GM12892 (cell line): ENCODE measurements around the gene PIWIL4.

Experiments
- POLR2A ChIP-seq: IDR thresholded peaks from 2 replicates; pipeline ENCODE4 v1.6.1; 2011; ENCODE audit warnings: low read depth, low read length, control low read depth
- POLR2AphosphoS5 ChIP-seq: IDR thresholded peaks from 2 replicates; pipeline ENCODE4 v1.6.1; 2011; ENCODE audit warnings: low read depth, low read length, control low read depth

DNA sequence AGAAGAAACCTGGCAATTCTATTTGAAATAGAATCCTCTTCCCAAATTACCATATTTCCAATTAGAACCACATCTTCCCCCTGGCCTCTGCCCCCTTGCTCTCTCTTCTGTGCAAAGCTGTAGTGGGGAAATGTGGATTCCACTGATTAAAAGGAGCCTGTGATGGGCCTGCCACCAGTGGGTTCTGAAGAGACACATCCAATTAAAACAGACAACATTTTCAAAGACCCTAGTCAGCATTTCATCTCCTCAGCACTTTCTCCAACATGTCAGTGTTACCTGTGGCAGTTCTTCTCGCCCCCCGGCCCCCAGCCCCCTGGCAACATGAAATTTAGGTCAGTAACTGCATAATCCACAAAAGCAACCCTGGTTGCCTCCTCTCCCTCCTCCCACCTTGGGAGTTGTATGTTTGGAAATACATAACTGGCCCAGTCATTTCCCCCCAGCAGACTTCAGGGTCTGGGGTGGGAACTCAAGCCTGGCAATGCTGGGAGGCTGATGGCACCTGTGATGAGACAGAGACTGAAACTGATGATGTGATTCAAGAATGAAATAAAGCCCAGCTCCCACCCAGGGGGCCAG lies 101.1 kb downstream of the PIWIL4 start:
- TF ChIP-seq POLR2AphosphoS5 = no peak
- no peak for TF ChIP-seq POLR2A
